Neuron (in vitro differentiated cells): ENCODE measurements around the gene RTN4RL1.

Source experiments
- H2AFZ ChIP-seq: one replicate; pipeline ENCODE4 v1.6.1; 2013; ENCODE audit warnings: low read depth, mild to moderate bottlenecking, inconsistent platforms, low read length, moderate library complexity
- H3K27me3 ChIP-seq: one replicate; pipeline ENCODE4 v1.6.1; 2013; ENCODE audit warnings: low read length; ENCODE audit not compliant: insufficient read depth
- H3K36me3 ChIP-seq: one replicate; pipeline ENCODE4 v1.6.1; 2013; ENCODE audit warnings: low read length; ENCODE audit not compliant: insufficient read depth
- H3K4me1 ChIP-seq: one replicate; pipeline ENCODE4 v1.6.1; 2013; ENCODE audit warnings: low read length; ENCODE audit not compliant: insufficient read depth
- H3K4me3 ChIP-seq: 2 replicates; pipeline ENCODE4 v1.5.1; 2013; ENCODE audit warnings: mild to moderate bottlenecking, low read length, moderate library complexity
- H3K9me3 ChIP-seq: one replicate; pipeline ENCODE4 v1.6.1; 2013; ENCODE audit warnings: low read length

RTN4RL1 gene

GRCh38 chr17:2003525-2003924 lies 21.6 kb downstream of the RTN4RL1 start:
- H3K9me3 ChIP-seq, result no peaks in the 10 kb centered on the region
- no peak overlapping the region for H2AFZ ChIP-seq
- no peaks in the 10 kb centered on the region for H3K27me3 ChIP-seq
- H3K4me3 ChIP-seq, result no peak overlapping the region
- H3K4me1 ChIP-seq, result peaks cover 12% of the 10 kb centered on the region
- H3K36me3 ChIP-seq, result no peaks in the 10 kb centered on the region

GRCh38 chr17:2002767-2003329 lies 22.3 kb downstream of the RTN4RL1 start:
- H3K9me3 ChIP-seq, result no peaks in the 10 kb centered on the region
- H3K27me3 ChIP-seq, result no peaks in the 10 kb centered on the region
- H3K4me3 ChIP-seq, result no peak overlapping the region
- H3K36me3 ChIP-seq, result no peaks in the 10 kb centered on the region
- H3K4me1 ChIP-seq, result peaks cover 12% of the 10 kb centered on the region
- no peak overlapping the region for H2AFZ ChIP-seq

GRCh38 chr17:1999557-2000251 lies 25.4 kb downstream of the RTN4RL1 start:
- peak overlapping the region; percentile 11 for H3K4me3 ChIP-seq
- peaks cover 29% of the 10 kb centered on the region for H3K4me1 ChIP-seq
- H3K27me3 ChIP-seq, result no peaks in the 10 kb centered on the region
- H3K9me3 ChIP-seq, result no peaks in the 10 kb centered on the region
- no peaks in the 10 kb centered on the region for H3K36me3 ChIP-seq
- peak overlapping the region; percentile 7 for H2AFZ ChIP-seq

- Histone ChIP-seq H3K36me3 (no peaks in the 10 kb centered on the region), H2AFZ (no peak overlapping the region), H3K4me3 (no peak overlapping the region), H3K4me1 (peaks cover 29% of the 10 kb centered on the region), H3K27me3 (no peaks in the 10 kb centered on the region), H3K9me3 (no peaks in the 10 kb centered on the region)
Measured at GRCh38 chr17:1997927-1998742, 27.0 kb downstream of the RTN4RL1 start.

GRCh38 chr17:1997289-1997926 lies 27.7 kb downstream of the RTN4RL1 start:
- H3K4me3 ChIP-seq, result no peak overlapping the region
- H3K27me3 ChIP-seq, result no peaks in the 10 kb centered on the region
- H3K36me3 ChIP-seq, result no peaks in the 10 kb centered on the region
- H2AFZ ChIP-seq, result no peak overlapping the region
- H3K9me3 ChIP-seq, result no peaks in the 10 kb centered on the region
- H3K4me1 ChIP-seq, result peaks cover 29% of the 10 kb centered on the region

- Histone ChIP-seq H3K4me1 (peaks cover 29% of the 10 kb centered on the region), H3K9me3 (no peaks in the 10 kb centered on the region), H2AFZ (no peak overlapping the region), H3K36me3 (no peaks in the 10 kb centered on the region), H3K4me3 (no peak overlapping the region), H3K27me3 (no peaks in the 10 kb centered on the region)
Measured at GRCh38 chr17:1996800-1997288, 28.3 kb downstream of the RTN4RL1 start.

- Histone ChIP-seq H3K9me3 (no peaks in the 10 kb centered on the region), H3K4me3 (no peak overlapping the region), H3K36me3 (no peaks in the 10 kb centered on the region), H2AFZ (no peak overlapping the region), H3K4me1 (peaks cover 29% of the 10 kb centered on the region), H3K27me3 (no peaks in the 10 kb centered on the region)
Measured at GRCh38 chr17:1995907-1996799, 29.0 kb downstream of the RTN4RL1 start.

GRCh38 chr17:1995321-1995892 lies 29.7 kb downstream of the RTN4RL1 start:
- H3K27me3 ChIP-seq, result no peaks in the 10 kb centered on the region
- H2AFZ ChIP-seq, result no peak overlapping the region
- H3K4me1 ChIP-seq, result peaks cover 29% of the 10 kb centered on the region

GRCh38 chr17:1994707-1995106 lies 30.4 kb downstream of the RTN4RL1 start:
- no peak overlapping the region for H2AFZ ChIP-seq
- no peaks in the 10 kb centered on the region for H3K9me3 ChIP-seq
- peaks cover 23% of the 10 kb centered on the region for H3K4me1 ChIP-seq
- no peaks in the 10 kb centered on the region for H3K36me3 ChIP-seq
- H3K27me3 ChIP-seq, result no peaks in the 10 kb centered on the region
- H3K4me3 ChIP-seq, result no peak overlapping the region

More at GRCh38 chr17:1995321-1995892, 29.7 kb downstream of the RTN4RL1 start:
- Histone ChIP-seq H3K9me3 (no peaks in the 10 kb centered on the region), H3K36me3 (no peaks in the 10 kb centered on the region), H3K4me3 (no peak overlapping the region)

GRCh38 chr17:1992541-1992940 lies 32.6 kb downstream of the RTN4RL1 start:
- Histone ChIP-seq H3K4me3 (no peak overlapping the region), H3K9me3 (no peaks in the 10 kb centered on the region), H2AFZ (no peak overlapping the region), H3K36me3 (no peaks in the 10 kb centered on the region), H3K4me1 (peaks cover 17% of the 10 kb centered on the region), H3K27me3 (no peaks in the 10 kb centered on the region)

GRCh38 chr17:1989135-1989534 lies 36.0 kb downstream of the RTN4RL1 start:
- Histone ChIP-seq H2AFZ (no peak overlapping the region), H3K36me3 (no peaks in the 10 kb centered on the region), H3K9me3 (no peaks in the 10 kb centered on the region), H3K4me3 (no peak overlapping the region), H3K4me1 (no peaks in the 10 kb centered on the region), H3K27me3 (peaks cover 2% of the 10 kb centered on the region)
